ENCODE measurements around the gene ADCY1.

ADCY1 gene

GRCh38 chr7:45625714-45626440, 51.7 kb downstream of the ADCY1 start:
- no peak for DNase-seq

GRCh38 chr7:45626441-45627430, 52.6 kb downstream of the ADCY1 start:
- DNase-seq: no peak

GRCh38 chr7:45627691-45628456, 53.7 kb downstream of the ADCY1 start:
- DNase-seq: no peak

- DNase-seq: no peak
Observed at GRCh38 chr7:45631569-45631968, 57.4 kb downstream of the ADCY1 start.

GRCh38 chr7:45636733-45637132, 62.6 kb downstream of the ADCY1 start:
- DNase-seq: no peak

GRCh38 chr7:45638916-45639315, 64.7 kb downstream of the ADCY1 start:
- DNase-seq: peak; percentile 28

- DNase-seq: no peak
Observed at GRCh38 chr7:45642044-45642443, 67.9 kb downstream of the ADCY1 start.

GRCh38 chr7:45643630-45644029, 69.5 kb downstream of the ADCY1 start:
- no peak for DNase-seq

GRCh38 chr7:45644237-45644636, 70.1 kb downstream of the ADCY1 start:
- DNase-seq: no peak

- DNase-seq: no peak
Observed at GRCh38 chr7:45645141-45645969, 71.2 kb downstream of the ADCY1 start.

GRCh38 chr7:45646207-45646821, 72.1 kb downstream of the ADCY1 start:
- no peak for DNase-seq

GRCh38 chr7:45646996-45647825, 73.0 kb downstream of the ADCY1 start:
- DNase-seq: no peak

GRCh38 chr7:45647967-45648670, 74.0 kb downstream of the ADCY1 start:
- DNase-seq: no peak

GRCh38 chr7:45648671-45648995, 74.5 kb downstream of the ADCY1 start:
- no peak for DNase-seq

GRCh38 chr7:45649560-45650346, 75.6 kb downstream of the ADCY1 start:
- DNase-seq: no peak

- DNase-seq: no peak
Observed at GRCh38 chr7:45650404-45651394, 76.5 kb downstream of the ADCY1 start.

GRCh38 chr7:45651540-45651939, 77.4 kb downstream of the ADCY1 start:
- no peak for DNase-seq

- DNase-seq: no peak
Observed at GRCh38 chr7:45652630-45653029, 78.5 kb downstream of the ADCY1 start.
